NCI-H2227 treated with DMSO at 0.1 percent for 48 hours (cell line): ENCODE data around the gene SEC24C.
"Not testable (repeated sequence)": the region's sequence is repeated elsewhere in the genome, so short reads cannot be mapped to it uniquely, and the experiment has no call there.

ENCODE experiments used
- DNase-seq: peaks from one replicate; lab custom pipeline; 2025; lab: John Stamatoyannopoulos, UW

SEC24C gene

DNA sequence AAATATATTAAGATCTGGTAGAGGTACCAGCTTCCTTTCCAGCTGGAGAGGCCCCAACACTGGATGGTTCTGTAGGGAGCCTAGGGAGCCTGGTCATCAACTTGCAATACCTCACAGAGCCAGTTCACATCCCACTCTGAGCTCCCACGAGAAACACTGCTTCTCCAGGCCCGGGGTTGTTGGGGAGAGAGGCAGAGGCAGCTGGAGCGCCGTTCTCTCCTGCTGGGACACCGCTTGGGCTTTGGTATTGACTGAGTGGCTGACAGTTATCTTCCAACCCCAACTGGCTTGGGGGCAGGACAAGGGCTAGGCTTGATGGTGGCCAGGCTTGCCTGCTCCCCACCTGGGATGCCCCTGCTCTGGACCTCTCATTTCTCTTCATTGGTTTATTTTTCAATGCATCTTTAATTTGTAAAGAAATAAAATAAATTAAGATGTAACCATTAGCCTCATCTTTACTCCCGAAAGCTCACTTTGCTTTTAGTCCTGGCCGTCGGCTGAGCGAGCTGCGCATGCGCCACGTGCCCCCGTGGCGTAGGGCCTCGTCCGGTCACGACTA, 27.6 kb downstream of the SEC24C start:
- peak; percentile 65 for DNase-seq

DNA sequence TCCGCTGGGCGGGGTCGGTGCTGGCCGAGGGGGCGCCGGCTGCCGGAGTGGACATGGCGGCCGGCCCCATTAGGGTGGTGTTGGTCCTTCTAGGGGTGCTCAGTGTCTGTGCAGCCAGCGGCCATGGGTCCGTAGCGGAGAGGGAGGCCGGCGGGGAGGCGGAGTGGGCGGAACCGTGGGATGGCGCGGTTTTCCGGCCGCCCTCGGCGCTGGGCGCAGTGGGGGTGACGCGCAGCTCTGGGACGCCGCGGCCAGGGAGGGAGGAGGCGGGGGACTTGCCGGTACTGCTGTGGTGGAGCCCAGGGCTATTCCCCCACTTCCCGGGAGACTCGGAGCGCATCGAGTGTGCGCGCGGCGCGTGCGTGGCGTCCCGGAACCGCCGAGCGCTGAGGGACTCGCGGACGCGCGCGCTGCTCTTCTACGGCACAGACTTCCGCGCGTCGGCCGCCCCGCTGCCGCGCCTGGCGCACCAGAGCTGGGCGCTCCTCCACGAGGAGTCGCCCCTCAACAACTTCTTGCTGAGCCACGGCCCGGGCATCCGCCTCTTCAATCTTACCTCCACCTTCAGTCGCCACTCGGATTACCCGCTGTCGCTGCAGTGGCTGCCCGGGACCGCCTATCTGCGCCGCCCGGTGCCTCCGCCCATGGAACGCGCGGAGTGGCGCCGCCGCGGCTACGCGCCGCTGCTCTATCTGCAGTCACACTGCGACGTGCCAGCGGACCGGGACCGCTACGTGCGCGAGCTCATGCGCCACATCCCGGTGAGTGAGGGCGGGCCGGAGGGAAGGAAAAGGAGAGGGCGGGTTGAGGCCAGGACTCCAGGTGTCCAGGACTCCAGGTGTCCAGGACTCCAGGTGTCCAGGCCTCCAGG, 28.3 kb downstream of the SEC24C start:
- DNase-seq: peak; percentile 60

DNA sequence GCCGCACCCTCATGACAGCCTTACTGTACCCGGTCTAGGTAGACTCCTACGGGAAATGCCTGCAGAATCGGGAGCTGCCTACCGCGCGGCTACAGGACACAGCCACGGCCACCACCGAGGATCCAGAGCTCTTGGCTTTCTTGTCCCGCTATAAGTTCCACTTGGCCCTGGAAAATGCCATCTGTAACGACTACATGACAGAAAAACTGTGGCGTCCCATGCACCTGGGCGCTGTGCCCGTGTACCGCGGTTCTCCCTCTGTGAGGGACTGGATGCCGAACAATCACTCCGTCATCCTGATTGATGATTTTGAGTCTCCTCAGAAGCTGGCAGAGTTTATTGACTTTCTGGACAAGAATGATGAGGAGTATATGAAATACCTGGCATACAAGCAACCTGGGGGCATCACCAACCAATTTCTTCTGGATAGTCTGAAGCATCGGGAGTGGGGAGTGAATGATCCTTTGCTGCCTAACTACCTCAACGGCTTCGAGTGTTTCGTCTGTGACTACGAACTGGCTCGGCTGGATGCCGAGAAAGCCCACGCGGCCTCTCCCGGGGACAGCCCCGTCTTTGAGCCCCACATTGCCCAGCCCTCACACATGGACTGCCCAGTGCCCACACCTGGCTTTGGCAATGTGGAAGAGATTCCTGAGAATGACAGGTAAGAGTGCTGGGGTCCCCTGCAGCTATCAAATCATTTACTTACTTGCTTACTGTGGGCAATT, 29.1 kb downstream of the SEC24C start:
- no peak for DNase-seq

DNA sequence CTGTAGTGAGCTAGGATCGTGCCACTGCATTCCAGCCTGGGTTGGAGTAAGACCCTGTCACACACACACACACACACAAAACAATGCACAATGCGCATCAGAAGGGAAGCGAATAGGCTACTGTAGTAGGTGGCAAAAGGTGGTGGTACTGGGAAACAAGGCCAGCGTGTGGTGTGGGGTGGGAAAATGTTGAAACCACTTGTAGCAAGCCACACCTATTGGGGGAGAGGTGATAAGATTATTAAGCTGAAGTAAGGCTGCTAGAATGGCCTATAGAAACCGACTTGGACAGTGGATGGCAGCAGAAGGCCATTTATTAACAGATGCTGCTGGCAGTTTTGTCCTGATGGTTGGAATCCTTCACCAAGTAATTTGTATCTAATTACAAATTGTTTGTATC, 30.5 kb downstream of the SEC24C start:
- DNase-seq: peak; percentile 6

DNA sequence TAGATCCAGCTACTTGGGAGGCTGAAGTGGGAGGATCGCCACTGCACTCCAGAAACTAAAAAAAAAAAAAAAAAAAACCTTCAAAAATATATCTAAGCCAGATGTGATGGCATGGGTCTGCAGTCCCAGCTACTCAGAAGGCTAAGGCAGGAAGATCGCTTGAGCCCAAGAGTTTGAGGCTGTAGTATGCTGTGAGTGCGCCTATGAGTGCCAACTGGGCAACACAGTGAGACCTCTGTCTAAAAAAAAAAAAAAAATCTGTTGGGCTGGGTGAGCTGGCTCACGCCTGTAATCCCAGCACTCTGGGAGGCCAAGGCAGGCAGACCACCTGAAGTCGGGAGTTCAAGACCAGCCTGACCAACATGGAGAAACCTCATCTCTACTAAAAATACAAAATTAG, 34.8 kb downstream of the SEC24C start:
- DNase-seq: no peak

DNA sequence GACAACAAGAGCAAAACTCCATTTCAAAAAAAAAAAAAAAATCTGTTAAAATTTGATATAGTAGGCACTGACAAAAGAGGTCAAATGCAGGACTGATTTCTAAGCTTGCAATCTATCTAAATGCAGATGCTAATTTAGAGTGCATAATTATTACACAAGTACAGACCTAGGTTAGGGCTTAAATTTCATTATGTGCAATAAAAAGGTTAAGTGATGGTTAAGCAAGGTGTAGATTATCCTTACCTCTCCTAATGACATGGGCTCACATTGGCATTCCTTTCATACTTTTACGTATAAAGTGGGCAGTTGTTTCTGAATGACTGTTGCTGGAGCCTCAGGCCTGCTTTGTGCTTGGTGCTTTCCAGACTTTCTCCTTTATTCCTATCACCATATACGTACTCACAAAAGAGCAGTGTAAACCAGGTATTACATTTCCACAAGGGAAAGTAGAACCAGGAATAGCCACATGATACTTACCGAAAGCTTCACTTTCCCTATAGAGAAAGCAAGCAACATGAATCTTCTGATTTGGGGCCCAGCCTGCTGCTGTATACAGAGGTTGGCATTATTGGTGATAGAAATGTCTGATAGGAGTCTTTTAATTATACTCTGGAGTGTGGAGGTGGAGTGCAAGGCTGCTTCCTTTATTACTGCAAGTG, 35.5 kb downstream of the SEC24C start:
- DNase-seq: no peak

DNA sequence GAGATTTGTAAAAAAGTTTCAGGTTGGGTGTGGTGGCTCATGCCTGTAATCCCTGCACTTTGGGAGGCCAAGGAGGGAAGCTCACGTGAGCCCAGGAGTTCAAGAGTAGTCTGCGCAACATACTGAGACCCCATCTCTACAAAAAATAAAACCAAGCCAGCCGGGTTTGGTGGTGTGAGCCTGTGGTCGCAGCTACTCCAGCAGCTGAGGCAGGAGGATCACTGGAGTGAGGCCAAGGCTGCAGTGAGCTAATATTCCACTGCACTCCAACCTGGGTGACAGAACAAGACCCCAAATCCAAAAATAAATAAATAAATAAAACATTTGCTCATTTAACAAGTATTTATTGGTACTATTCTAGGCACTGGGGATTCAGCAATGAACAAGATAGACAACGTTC, 36.1 kb downstream of the SEC24C start:
- DNase-seq: no peak

DNA sequence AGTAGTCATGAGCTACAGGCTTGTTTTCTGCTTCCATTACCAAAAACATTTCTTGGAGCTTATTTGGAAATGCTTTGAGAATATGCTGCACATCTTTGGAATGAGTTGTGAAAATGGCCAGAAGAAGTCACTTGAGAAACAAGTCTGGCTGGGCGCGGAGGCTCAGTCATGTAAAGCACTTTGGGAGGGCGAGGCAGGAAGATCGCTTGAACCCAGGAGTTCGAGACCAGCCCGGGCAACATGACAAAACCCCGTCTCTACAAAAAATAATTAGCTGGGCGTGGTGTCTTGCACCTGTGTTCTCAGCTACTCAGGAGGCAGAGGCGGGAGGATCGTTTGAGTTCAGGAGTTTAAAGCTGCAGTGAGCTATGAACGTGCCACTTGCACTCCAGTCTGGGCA, 36.8 kb downstream of the SEC24C start:
- DNase-seq: no peak

DNA sequence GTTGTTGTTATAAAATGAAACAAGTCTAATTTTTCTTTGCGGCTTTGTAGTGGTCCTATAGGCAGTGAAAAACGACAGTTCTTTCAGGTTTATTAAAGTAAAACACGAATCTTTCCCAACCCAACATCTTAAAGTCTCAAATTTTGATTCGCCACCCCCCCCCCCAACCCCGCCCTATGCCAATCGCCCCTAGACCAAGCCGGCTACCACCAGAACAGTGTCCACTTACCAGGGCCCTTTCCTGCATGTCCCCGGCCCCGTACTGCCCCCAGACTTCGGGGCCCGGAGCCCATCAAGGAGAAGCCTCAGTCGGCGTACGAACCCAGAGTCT, 37.3 kb downstream of the SEC24C start:
- no peak for DNase-seq

DNA sequence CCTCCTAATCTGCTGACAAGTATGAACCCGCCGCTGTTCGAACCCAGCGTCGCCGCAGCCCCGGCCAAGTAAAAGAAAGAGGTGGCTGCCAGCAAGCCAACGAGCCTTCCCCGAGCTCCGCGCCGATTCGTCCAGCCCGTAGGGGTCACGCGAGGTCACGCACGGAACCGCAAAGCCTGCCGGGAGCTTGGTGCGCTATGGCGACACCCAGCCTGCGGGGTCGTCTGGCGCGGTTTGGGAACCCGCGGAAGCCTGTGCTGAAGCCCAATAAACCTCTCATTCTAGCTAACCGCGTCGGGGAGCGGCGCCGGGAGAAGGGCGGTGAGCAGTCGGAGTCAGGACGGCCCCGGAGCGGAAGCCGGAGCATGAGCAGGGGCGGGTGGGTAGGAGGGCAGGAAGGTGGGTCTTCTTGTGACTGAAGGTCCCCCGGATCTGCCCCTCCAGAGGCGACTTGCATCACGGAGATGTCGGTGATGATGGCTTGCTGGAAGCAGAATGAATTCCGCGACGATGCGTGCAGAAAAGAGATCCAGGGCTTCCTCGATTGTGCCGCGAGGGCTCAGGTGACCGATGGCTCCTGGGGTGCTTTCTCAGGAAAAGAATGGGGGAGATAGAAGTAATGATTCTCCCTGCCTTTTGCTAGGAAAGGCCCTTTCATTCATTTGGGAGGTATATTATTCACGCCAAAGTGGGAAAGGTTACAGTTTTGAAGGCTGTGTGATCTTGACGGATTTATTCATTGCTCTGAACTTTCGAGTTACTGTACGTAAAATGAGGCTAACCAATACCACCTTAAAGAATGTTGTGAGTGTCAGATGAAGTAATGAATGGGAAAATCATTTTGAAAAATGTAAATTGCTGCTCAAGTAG, 37.9 kb downstream of the SEC24C start, which contains the start of gene CHCHD1:
Gene CHCHD1 (plus strand): TSS at position 170 of the 870 bp plus-strand sequence. CDS start 28 bp downstream, at position 198.
- peak; percentile 85 for DNase-seq

DNA sequence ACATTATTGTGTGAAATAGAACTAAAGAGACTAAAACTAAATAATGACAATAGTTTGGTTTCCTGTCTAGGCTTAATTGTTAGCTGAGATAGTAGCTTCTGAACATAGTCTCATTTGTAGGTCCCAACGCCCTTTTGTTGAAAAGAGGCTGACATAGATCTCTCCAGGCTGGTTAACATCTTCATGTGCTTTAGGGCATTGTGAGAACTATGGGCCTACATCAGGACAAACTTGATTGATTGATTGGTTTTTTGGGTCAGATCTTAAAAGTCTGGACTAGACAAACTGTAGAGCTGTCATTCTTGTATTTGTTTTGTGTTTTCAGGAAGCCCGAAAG, 38.5 kb downstream of the SEC24C start:
- no peak for DNase-seq

DNA sequence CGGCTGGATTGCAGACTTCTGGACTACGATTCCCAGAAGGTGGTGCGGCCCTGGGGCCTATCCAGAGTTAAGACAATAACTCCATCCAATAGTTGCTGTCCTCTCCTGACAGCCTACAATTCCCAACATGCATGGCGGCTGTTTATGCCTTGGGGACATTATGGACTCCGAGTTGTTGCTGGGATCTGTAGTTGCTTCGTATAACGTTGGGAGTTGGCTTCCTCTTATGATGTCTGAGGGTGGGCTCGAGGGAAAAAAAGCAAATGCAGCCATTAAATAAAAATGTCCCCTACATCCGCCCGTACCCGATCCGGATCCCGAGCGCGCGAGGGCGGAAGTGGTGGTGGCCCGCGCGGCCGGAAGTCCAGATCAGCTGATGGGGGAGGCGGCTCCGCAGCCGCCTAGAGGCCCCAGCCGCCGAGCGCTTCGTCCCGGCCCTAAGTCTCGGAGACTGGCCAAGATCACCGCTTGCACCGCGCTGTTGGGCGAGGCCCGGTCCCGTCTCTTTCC, 41.1 kb downstream of the SEC24C start, which contains the start of gene ZSWIM8:
Gene ZSWIM8 (plus strand): TSS at position 396 of the 510 bp plus-strand sequence. CDS start 273 bp downstream, outside the sequence.
- DNase-seq: peak; percentile 73

DNA sequence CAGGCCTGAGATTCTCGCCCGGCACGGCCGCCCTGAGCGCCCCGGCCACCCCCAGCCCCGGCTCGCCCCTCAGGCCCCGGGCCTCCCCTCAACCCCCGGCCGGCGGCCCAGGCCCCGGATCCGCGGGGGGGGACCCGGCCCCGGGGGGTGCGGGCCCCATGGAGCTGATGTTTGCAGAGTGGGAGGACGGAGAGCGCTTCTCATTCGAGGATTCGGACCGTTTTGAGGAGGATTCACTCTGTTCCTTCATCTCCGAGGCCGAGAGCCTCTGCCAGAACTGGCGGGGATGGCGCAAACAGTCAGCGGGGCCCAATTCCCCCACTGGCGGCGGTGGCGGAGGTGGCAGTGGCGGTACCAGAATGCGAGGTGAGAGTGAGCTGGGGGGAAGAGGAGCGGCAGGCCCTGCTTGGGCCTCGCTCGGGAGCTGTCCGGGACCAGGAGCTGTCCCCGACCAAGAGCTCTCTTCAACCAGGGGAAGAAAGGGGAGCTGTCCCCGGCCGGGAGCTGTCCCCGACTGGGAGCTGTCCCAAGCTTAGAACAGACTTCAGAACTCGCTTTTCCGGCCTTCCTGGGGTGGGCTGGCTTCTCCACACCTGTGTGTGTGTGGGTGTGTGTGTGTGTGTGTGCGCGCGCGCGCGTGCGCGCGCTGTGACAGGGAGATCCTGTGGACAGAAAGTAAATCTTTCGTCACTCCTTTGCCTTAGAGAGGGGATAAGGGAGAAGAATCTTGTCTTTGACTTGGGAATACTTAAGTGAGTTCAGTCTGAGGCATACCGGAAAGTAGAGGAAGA, 41.7 kb downstream of the SEC24C start:
- no peak for DNase-seq

DNA sequence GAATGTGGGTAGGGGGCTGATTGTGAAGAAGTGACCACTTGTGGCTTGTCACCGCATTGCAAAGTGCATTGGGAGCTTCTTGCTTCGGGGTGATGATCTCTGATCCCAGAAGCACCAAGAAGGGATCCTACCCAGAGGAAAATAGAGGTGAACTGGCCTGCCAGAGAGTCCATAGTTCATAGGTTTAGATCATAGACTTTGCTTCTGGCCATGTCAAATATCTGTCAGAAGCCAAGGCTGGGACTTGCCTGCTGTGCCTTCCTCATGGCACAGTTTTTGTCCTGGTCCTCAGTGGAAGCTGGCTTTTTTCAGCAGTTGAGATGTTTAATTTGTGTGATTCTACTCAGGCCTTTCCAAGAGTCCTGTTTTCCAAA, 42.3 kb downstream of the SEC24C start:
- DNase-seq: no peak

DNA sequence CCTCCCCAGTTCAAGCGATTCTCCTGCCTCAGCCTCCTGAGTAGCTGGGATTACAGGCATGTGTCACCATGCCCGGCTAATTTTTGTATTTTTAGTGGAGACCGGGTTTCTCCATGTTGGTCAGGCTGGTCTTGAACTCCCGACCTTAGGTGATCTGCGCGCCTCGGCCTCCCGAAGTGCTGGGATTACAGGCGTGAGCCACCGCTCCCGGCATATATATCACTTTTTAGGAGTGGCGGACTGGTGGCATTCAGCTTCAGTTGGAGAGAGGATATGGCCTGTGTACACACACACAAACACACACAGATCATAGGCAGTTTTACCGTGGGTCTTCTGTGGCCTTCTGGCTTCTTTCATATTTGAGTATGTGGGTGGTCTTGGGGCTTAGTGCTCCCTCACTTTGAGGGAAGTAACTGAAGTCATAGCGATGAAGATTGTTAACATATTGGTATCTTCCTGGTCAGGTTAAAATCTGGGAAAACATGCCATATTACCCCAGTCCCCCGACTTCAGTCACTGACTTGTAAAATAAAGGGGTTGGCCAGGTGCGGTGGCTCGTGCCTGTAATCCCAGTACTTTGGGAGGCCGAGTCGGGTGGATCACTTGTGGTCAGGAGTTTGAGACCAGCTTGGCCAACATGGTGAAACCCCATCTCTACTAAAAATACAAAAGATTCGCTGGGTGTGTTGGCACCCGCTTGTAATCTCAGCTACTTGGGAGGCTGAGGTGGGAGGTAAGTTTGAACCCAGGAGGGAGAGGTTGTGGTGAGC, 43.0 kb downstream of the SEC24C start:
- DNase-seq: not testable (repeated sequence)

DNA sequence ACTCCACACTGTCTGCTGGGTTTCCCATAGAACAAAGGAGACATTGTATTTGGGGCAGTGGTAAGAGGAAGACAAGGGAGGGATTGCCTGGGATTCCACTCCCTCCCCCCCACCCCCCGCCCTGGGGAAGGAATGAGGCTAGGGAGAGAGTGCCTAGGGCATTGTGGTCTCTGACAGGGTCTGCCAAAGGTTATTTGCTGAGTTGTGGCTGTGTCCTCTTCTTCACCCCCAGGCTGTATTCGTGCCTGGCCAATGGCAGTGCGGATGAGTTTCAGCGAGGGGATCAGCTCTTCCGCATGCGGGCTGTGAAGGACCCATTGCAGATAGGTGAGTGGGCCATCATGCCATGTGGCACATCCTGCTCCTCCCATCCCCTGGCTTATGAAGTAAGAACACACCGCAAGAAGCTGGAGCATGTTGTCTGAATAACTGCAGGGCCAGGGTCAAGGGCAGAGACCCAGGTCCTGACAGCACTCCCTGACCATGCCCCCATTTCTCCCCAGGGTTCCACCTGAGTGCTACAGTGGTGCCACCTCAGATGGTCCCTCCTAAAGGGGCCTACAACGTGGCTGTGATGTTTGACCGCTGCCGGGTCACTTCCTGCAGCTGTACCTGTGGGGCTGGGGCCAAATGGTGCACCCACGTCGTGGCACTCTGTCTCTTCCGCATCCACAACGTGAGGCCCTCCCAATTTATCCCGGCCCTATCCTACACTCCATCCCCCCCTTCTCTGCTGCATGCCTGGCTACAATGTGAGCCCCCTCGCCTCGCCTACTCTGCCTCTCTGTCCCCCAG, 44.9 kb downstream of the SEC24C start:
- DNase-seq: no peak

DNA sequence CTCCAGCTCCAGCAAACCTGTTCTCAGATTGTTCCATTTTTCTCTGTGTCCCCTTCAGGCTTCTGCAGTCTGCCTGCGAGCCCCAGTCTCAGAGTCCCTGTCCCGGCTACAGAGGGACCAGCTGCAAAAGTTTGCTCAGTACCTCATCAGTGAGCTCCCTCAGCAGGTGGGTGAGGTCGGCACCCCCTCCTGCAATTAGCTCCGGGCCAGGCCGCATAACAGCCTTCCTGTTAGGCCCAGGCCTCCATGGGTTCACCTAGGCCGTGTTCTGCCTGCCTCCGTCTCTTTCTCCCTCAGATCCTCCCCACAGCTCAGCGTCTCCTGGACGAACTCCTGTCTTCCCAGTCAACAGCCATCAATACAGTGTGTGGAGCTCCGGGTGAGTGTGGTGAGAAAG, 45.5 kb downstream of the SEC24C start:
- no peak for DNase-seq

DNA sequence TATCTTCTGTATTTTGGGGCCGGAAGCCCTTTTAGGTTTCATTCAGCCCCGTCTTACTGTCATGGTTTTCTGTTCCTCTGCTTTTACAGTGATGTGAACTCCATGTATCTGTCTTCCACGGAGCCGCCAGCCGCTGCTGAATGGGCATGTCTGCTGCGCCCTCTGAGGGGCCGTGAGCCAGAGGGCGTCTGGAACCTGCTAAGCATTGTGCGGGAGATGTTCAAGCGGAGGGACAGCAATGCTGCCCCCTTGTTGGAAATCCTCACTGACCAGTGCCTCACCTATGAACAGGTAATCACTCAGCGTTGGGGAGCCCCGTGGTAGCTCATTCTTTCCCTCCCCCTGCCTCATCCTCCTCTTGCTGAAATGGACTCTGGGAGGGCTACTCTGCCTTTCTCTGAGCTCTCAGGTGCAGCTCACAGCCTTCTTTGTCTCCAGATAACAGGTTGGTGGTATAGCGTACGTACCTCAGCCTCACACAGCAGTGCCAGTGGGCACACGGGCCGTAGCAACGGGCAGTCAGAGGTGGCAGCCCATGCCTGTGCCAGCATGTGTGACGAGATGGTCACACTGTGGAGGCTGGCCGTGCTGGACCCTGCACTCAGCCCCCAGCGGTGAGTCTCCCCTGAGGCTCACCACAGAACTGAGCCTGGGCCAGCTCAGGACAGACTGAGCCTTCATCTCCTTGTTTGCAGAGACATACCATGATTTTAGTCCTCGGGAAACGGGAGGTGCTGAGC, 46.9 kb downstream of the SEC24C start:
- DNase-seq: no peak
